T1000 (cell line): ENCODE measurements around the gene PITX1.

ENCODE experiments used
- DNase-seq: peaks from one replicate; lab custom pipeline; 2025; ENCODE audit warnings: mixed read lengths; lab: John Stamatoyannopoulos, UW

The PITX1 gene

DNA sequence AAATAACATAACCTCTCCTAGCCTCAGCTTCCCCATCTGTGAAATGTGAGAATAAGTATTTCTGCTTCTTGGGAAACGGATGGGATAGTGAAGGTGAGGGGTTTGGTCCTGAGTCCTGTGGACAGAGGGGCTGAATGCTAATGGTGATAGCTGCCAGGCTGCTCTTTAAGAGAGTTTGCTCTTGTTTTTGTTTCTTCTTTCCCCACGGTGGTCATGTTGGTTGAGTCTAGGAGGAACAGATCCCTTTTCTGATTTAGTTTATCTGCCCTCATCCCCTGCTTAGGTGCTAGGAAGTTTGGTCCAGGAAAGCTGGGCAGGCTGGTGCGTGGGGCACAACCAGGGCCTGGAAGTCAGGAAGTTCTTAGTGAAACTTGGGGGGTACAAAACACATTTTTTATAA lies 7.7 kb upstream of the PITX1 start:
- DNase-seq: no peak

DNA sequence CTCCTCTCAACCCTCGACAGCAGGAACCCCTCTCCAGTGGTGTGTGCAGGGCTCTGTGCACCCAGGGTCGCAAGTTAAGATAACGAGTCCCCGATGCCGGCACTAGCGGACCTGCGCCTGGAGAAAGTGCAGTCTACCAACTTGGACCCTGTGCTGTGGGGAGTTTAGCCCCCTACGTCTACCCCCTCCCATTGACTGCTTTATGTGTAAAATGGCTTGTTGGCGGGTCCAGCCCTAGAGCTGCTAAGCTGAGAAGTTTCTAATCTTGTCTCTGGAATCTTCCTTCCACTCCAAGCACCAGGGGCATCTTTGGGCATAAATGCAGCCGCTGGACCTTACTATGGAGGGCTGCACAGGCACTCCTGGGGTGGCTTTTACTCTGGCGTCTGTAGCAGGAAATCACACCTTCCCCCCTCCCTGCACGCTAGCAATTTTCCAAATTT lies 7.1 kb upstream of the PITX1 start:
- DNase-seq: no peak

DNA sequence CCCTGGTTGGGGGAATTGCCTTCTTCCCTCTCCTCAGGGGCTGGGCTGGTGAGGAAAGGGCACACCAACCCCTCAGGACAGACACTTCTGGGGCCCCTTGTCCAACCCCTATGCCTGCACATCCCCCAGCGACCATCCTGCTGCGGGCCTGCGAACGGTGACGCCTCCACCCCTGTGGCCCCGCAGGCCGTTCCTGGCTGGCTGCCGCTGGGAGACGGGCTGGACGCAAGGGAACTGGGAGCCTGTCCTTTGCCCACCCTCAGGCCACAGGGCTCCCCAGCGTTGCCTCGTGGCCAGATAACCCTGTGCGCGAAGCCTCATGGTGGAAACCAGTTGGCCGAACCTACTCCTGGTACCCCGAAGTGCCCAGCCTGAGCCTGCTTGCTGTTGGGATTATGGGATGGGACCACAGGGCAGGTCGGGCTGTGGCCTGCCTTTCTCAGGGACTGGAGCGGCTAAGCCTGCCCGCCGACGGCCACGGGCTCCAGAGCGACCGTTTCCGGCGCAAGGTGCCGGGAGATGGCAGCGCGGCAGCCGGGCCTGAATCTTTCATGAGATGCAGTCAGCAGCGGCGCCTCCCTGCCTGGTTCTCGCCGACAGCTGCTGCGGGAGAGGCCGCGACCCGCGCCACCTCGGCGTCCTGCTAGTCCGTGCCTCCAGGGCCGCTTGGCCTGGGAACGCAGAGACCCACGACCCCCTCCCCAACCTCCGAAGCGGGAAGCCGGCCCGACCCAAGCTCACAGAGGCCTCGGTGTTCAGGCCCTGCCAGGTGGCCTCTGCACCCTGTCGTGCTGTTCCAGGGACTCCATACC lies 6.5 kb upstream of the PITX1 start:
- DNase-seq: no peak

DNA sequence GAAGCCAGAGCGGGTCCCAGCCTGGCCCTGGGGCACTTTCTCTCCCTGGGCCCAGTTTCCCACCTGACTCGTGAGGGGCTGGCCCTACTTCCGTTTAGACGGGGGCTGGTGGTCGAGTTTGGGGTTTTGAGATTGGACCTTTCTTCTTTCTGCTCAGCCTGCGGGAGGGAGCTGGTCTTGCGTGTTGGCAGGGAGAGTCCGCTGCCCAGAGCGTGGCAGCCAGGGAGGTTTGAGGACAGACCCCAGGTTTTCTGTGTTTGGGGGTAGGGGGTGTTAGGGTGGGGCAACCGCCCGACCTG lies 6.0 kb upstream of the PITX1 start:
- no peak for DNase-seq

DNA sequence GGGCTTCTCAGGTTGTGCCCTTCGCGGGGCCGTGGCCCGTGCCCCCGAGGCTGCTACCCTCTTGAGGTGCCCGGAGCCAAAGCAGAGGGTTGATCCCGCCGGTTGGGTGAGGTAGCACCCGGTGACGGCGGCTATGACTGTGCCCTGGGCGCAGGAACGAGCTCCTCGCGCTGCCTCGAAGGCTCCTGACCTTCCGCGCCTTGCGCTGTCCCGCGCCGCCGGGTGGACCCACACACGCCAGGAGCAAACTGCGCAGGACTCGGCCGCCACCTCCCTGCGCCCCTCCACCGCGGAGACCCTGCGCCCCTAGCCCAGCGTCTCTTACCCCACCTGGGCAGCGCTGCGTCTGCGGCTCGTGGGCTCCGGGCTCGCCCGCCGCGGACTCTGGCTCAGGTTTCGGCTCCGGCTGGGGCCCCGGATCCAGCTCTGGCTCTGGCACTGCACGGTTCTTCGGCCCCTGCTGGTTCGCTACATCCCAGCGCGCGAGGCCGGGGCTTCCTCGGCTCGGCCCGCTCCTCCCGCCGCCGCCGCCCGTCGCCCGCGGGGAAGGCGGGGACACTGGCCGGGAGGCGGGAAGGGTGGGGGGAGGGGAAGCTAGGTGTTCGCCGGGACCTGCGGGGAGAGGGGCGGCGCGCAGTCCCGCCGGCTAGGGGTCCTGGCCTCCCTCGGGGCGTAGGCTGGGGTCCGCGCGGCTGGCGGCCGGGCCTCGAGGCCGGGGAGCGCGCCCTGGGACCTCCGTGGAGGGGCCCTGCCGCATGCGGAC lies 5.4 kb upstream of the PITX1 start:
- DNase-seq: no peak

DNA sequence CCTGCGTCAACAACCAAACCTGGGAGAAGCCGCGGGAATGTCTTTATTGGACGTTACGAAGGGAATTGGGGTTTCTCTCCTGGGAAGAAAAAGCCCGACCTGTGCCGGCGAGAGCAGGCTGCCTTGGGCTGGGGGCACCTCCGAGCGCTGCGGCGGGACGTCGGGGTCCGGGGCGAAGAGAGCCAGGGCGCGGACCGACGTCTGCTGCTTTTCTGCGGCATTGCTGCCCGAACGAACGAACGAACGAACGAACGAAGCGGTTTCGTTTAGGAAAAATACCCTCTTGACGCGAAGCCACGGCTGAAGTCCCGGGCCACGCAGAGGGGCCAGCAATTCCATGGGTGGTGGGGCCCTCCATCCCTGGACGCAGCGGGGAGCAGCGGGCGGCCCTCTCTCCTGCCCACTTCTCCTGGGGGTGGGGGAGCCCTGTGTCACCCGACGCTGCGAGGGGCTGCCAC lies 4.8 kb upstream of the PITX1 start:
- DNase-seq: no peak

DNA sequence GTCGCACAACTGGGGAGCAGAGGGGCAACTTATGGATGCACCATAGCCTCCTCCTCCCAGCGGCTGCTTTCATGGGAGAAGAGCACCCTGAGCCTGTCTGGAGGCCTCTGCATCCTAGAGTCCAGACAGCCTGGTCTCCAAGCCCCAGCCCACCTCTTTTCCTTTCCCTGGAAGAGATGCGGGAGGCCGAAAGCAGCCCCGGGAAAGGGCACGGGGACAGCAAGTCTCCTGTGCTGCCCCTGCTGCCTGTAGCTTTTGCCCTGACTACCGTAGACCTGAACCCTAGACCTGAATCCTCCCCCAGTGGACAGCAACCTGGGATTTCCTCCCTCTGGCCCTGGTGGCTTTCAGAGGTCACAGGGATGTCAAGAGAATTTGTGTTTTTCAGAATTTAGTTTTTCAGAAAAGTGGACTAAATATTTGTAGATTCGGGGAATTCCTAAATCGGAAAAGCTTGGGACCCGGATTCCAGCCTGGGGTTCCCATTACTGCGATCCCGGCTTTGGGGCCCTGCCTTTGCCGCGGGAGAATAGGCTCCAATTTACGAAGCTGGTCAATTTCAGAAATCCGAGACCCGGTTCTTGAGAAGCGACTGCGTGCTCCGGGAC lies 4.3 kb upstream of the PITX1 start:
- DNase-seq: no peak

DNA sequence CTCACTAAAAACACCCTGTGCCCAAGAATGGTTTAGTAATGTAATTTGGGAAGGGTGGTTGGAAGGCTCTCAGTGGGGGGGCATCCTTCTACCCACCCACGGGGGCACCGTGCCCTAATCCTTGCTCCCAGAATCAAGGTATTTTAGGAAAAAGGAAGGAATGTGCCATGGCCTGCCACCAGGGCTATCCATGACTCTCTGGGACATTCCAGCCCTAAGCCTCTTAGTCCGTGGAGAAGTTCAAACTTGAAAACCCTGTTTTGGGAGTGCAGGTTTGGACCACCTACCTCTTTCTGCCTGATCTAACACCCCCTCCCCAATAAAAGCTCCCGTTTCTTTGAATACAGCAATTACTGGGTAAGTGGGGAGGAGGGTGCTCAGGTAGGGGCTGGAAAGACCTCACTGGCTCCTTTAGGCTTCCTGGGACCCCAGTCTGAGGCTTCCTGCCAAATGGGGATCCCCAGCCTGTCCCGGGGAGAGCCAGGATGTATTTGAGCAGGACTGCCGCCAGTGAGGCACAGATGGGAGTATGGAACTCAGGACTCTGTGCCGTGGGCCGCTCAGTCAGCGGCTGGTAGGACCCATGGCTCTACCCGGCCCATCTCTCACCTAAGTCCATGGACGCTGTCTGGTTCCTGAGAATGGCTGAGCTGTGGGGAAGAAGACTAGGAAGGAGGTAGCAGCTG lies 3.6 kb upstream of the PITX1 start:
- DNase-seq: no peak

DNA sequence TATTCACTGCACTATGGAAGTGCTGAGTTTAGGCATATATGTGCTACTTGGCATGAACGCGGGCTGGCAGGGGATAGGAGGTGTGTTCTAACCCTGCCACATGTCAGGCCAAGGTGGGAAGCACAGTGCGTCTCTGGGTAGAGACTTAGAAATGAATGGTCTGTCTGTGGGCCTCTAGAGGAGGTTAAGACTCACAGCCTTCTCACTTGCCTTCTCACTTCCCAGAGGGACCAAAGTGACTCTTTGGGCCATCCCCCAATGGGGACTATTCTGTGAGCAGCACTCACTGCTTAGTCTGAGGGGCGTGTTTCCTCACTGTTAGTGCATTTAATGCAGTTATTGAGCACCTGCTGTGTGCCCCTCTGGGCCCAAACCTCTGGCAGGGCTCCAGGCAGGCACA lies 2.4 kb upstream of the PITX1 start:
- DNase-seq: no peak

DNA sequence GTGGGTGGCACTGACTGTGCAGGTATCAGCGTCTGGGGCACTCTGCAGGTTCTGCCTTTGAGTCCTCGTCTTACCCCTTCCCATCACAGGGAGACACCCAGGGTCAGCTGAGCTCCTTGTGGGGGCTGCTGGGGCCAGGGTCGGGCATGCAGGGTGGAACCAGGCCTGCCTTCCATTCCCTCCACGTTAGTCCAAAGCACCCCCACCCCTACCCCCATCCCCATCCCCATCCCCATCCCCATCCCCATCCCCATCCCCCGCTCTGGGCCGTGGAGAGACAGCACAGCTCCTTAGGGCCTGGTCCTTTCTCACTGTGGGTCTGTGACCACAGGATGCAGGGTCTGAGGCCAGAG lies 1.6 kb upstream of the PITX1 start:
- no peak for DNase-seq

DNA sequence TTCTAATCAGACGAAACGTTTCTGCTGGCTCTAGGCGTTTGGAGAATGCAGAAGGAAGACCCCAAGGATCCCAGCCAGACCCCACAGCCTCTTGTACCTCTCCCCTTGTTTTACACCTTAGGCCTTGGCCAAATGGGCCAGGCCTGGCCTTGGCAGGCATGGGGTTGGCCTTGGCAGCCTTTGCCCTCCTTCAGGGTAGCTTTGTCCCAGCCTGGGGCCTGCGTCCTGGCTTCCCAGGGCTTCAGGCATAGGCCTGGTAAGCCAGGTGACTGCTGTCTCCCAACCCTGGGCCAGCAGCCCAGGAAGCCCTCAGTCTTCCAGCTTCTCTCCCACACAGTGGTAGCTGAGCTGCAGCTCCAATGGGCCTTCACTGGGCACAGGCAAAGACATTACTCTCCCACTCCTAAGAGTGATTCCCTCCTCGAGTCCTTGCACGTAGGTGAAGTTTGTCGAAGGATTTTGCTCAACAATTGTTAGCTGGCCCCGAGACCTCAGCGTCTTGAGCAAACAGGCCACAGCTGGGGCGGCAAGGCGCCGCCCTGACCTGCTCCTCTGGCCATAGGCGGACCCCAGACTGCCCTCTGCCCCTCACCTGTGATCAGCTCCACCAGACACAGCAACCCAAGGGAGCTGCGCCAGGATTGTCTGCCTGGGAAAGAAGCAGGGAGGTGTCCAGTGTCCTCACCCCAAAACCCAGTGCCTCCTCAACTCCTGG lies 1.1 kb upstream of the PITX1 start:
- no peak for DNase-seq

DNA sequence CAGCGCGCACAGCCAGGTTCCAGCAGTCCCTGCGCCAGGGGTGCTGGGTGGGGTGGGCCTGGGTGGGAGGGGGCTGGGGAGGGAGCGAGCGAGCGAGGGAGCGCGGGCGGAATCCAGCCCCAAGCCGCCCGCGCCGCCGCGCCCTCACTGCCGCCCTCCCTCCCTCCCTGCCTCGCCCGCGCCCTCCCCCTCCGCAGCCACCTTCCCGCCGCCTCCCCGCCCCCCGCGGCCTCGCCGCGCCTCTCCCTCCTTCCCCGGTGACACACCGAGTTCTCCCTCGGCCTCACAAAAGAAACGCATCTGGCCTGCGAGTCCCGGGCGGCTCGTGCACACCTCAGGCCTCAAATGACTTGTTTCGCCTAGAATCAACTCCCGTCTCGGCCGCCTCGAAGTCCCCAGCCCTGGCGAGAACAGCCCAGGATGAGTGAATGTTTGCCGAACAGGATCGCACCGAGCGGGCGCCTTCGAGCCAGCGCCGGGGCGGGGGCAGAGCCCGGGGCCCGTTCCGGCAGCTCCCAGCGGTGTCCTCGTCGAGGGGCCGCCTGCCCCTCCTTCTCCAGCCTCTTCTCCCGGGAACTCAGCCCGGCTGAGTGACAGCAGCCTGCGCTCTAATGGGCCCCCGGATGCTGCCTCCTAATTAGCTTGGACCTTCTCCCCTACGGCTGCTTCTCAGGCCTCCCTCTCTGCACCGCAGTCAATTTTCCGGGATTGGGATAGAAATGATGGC lies 371 bp upstream of the PITX1 start:
- peak; percentile 59 for DNase-seq

DNA sequence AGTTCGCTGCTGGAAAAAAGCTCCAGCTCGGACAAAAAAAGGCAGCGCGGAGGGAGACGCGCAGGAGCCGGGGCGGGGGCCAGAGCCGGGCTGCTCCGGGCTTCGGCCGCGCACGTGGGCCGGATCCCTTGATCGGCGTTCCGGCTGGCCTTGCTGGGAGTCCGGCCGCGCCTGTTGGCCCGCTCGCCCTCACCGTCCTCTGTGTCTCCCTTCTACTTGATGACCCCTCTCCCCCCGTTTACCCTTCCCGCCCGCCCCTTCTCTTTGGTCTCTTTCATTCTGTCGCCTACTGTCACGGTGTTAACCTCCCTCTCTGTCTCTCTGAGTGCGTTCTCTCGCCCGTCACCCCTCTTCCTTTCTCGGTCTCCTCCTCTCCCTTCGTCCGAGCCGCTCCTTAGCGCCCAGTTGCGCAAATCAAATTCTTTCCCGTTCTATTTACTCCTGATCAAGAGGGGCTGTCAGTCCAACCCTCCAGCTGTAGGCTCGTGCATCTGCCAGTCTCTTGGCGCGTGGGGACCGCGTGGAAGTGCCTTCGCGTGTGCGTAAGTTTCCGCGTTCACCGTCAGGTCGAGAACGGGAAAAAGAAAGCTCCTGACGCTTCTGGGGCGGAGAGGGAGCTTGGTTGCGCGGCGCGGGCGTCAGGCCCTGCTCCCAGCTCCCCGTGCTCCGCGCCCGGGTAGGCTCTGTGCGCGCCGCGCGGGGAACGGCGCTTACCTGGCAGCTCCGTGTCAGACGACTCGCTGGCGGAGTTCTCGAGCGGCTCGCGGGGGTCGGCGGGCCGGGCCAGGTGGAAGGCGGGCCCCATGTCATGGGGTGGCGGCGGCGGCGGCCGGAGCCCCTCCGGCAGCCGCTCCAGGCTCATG lies 798 bp downstream of the PITX1 start:
- no peak for DNase-seq

DNA sequence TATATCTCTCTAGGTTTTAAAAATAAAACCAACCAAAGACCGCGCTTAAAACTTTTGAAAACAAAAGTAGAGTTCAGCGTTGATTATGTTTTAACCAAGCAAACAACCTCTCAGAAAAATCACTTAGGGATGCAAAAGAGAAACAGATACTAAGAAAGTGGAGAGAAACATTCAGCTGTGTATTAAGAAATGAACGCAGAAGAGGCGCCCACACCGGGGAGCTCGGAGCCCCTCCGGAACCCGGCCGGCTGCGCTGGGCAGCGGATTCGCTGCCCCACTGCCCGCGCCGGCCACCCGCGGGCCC lies 1.4 kb downstream of the PITX1 start:
- no peak for DNase-seq

DNA sequence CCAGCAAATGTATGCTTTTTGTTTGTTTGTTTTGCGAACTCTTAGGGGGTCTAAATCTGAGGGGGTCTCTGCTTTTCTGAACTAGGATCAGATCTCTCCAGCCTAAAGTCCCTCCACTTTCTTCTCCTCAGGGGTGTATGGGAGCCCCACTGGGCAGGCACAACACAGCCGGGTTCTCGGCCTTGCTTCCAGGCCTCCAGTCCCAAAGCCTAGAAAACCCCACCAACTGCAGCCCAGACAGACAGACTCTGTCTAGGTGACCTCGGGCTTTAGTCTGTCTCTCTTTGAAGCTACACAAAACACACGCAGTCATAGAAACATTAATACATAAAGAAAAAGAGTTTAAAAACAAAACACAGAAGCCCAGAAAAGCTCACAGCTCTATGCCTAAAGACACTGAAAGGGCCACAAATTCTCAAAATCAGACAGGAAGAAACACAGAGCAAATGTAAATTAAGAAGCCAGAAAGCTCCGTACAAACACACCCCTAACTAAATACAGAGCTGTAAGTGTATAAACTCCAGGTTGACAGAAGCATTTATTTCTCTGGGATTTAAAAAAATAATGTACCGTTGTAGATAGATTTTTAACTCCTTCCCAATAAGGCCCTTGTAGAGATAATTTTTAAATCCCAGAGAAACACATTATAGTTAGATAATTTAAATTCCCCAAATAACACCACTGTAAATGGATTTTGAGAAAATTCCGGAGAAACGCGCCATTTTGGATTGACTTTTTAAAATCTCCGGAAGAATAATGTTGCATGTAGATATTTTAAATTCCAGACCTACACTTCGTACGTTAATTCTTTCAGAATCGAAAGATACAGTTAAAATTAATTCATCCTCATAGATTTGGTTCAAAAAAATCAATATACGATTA lies 2.0 kb downstream of the PITX1 start:
- no peak for DNase-seq

DNA sequence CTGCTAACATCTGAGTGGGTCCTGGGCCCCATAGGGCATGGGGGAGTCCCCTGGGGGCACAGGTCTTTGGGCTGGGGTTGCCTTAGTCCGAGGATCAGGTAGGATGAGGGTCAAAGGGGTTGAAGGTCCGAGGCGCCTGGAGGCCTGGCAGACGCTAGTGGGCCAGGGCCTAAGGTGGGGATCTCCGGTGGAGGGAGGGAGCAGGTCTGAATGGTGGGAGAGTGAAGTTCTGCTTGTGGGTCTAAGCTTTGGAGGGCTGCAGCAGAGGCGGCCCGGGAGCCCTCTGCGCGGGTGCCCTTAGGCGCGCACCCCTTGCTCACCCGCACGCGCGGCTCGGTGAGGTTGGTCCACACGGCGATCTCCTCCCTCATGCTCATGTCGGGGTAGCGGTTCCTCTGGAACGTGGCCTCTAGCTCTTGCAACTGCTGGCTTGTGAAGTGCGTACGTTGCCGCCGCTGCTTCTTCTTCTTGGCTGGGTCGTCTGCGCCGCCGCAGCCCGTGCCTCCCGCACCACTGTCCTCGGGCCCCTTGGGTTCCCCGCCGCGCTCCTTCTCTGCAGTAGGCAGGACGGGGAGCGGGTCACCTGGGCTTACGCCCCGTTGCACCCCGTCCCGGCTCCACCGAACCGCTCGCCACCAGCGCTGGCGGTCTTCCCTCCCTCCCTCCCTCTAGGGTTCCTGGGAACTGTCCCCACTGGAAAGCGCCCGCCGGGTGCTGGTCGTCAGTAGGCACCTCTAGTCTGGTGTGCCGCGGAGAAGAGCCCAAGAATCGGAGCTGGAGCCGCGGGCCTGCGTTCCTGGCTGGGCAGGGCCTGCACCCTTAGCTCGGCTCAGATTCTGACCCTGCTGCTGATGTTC lies 2.8 kb downstream of the PITX1 start:
- DNase-seq: no peak

DNA sequence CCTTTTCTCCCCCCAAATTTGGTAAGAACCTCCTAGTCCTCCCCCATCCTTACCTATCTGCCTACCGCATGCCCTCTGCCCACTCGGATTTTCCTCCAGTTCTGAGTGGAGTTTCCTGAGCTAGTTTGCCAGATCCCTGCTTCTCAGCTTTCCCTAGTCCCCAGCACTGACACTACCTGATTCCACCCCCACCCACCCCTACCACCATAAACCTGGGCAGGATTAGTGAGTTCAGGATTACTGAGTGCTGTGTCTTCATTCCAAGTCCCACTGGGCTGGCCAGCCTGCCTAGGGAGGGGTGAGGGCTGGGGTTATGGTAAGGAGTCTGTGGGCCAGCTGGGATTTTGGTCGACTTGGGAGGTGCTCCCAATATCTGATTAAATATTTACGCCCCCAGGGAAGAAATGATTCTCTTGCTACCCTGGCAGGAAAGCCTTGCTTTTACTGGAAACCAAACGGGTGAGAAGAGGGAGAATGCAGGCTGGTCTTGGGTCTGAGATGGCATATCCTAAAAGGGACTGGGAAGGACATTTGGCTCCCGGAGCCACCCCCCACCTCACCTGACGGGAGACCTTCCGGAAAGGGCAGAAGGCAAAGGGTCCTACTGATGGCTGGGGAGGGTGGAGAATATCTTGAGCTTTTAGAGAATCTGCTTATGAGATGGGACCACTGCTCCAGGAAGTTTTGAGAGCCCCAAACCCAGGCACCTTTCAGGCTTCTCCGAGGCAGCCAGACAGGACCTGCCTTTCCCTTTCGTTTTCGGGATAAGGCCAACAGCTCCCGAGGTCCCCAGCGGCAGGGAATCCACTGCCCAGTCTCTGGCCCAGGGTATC lies 3.7 kb downstream of the PITX1 start:
- DNase-seq: no peak
